ENCODE results near the gene FAM200C.
"Not testable (repeated sequence)": the region's sequence is repeated elsewhere in the genome, so short reads cannot be mapped to it uniquely, and the experiment has no call there.

The FAM200C gene

DNA sequence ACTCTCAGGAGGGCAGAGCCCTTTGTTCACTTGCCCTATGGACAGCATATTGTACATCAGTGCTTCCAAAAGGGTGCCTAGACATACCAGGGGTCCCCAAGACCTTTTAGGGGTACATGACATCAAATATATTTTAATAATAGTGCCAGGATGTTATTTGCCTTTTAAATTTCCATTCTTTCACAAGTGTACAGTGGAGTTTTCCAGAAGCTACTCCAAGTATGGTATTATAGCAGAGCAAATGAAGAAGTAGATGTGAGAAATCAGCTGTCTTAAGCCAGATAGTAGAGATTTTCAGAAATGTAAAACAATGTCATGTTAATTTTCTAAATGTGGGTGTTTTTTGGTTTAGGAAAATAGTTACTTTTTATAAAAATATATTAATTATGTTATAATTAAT lies 37.4 kb upstream of the FAM200C start:
- Histone ChIP-seq H3K36me3 (ENCODE audit: insufficient read depth, low read length) (no peaks in the 10 kb centered on the region), H3K27me3 (ENCODE audit: insufficient read depth, low read length) (no peaks in the 10 kb centered on the region), H3K9ac (ENCODE audit: low read depth, low read length) (no peak overlapping the region), H3K27ac (ENCODE audit: low read depth, low read length) (no peak overlapping the region), H3K4me1 (ENCODE audit: insufficient read depth, low read length) (peaks cover 4% of the 10 kb centered on the region; the same call in 1 of the 2 replicates), H3K9me3 (ENCODE audit: insufficient read depth, low read depth, low read length) (no peaks in the 10 kb centered on the region), H3K4me3 (ENCODE audit: low read length) (no peak overlapping the region)

DNA sequence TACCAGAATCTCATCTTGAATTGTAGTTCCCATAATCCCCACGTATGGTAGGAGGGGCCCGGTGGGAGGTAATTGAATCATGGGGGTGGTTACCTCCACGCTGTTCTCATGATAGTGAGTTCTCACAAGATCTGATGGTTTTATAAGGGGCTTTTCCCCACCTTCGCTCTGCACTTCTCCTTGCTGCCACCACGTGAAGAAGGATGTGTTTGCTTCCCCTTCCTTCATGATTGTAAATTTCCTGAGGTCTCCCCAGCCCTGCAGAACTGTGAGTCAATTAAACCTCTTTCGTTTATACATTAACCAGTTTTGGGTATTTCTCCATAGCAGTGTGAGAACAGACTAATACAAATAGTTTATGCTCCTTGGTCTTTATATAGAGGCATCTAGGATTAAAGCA lies 36.8 kb upstream of the FAM200C start:
- not testable (repeated sequence) for H3K27ac ChIP-seq (ENCODE audit: low read depth, low read length); H3K36me3 ChIP-seq (ENCODE audit: insufficient read depth, low read length); H3K4me3 ChIP-seq (ENCODE audit: low read length); H3K4me1 ChIP-seq (ENCODE audit: insufficient read depth, low read length); H3K27me3 ChIP-seq (ENCODE audit: insufficient read depth, low read length); H3K9me3 ChIP-seq (ENCODE audit: insufficient read depth, low read depth, low read length); H3K9ac ChIP-seq (ENCODE audit: low read depth, low read length)
- WGBS, result 80% methylated on average over 6 of the region's 6 CpGs

DNA sequence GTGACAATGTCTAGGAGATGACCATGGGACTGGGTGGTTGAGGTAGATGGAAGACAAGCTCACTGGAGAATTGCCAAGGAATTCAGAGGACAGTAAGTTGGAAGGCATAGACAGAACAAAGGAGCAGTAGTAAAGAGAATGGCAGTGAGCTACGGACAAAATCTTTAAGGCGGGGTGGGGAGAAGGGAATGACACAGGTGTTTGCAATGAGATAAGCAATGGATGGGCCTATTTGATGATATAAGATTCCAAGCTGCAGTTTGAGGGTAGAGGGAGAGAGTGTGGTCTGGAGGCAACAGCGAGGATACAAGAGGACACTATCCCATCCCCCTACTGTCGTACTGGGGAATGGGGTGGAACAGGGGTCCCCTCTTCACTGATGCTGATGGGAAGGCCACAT lies 36.2 kb upstream of the FAM200C start:
- Histone ChIP-seq H3K4me3 (ENCODE audit: low read length) (no peak overlapping the region), H3K27me3 (ENCODE audit: insufficient read depth, low read length) (no peaks in the 10 kb centered on the region), H3K9me3 (ENCODE audit: insufficient read depth, low read depth, low read length) (no peaks in the 10 kb centered on the region), H3K36me3 (ENCODE audit: insufficient read depth, low read length) (no peaks in the 10 kb centered on the region), H3K4me1 (ENCODE audit: insufficient read depth, low read length) (peaks cover 4% of the 10 kb centered on the region; the same call in 1 of the 2 replicates), H3K27ac (ENCODE audit: low read depth, low read length) (no peak overlapping the region), H3K9ac (ENCODE audit: low read depth, low read length) (no peak overlapping the region)
- 94% methylated on average over 4 of the region's 4 CpGs for WGBS

DNA sequence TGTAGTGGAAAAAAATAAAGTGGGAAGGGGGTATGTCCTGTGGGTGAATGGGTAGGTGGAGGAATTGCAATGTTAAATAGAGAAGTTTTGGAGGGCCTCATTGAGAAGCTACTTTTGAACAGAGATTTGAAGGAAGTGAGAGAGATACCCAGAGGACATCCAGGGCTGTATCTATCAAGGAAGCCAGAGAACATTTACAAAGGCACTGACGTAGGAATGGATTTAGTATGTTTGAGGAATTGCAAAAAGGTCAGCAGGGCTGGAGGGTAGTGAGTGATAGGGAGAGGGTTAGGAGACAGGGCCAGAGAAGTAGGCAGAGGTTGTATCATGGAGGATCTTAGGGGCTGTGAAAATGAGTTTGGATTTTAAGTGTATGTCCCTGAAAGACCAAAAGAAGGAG lies 35.7 kb upstream of the FAM200C start:
- H3K4me1 ChIP-seq (ENCODE audit: insufficient read depth, low read length), result peaks cover 4% of the 10 kb centered on the region; the same call in 1 of the 2 replicates
- H3K9ac ChIP-seq (ENCODE audit: low read depth, low read length), result no peak overlapping the region
- 88% methylated on average over 1 of the region's 1 CpG for WGBS
- no peaks in the 10 kb centered on the region for H3K9me3 ChIP-seq (ENCODE audit: insufficient read depth, low read depth, low read length)
- H3K27me3 ChIP-seq (ENCODE audit: insufficient read depth, low read length), result no peaks in the 10 kb centered on the region
- H3K27ac ChIP-seq (ENCODE audit: low read depth, low read length), result no peak overlapping the region
- no peaks in the 10 kb centered on the region for H3K36me3 ChIP-seq (ENCODE audit: insufficient read depth, low read length)
- no peak overlapping the region for H3K4me3 ChIP-seq (ENCODE audit: low read length)

DNA sequence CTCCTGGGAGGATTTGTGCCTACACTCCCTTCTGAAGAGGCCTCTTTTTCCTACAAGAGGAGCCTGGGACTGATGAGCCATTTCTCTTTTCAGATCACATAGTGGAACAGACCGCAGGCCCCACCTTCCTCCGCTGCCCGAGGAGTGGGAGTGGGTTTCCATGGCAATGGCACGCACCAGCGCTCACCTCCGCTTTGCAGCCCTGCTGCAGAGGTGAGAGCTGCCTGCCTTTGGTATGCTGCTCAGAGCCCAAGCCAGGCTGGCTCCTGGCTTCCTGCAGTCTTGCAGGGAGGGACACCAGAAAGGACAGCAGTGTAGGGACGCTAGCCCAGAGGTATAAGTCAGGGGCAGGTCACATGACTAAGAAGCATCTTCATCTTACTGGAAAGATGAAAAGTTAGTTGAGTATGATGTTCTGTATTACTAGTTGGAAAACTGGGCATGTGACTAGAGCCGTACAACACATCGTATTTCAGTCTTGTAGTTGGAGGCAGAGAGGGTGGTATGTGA lies 34.2 kb upstream of the FAM200C start:
- no peak overlapping the region for H3K27ac ChIP-seq (ENCODE audit: low read depth, low read length)
- peaks cover 4% of the 10 kb centered on the region; the same call in 1 of the 2 replicates for H3K4me1 ChIP-seq (ENCODE audit: insufficient read depth, low read length)
- no peak overlapping the region for H3K9ac ChIP-seq (ENCODE audit: low read depth, low read length)
- H3K9me3 ChIP-seq (ENCODE audit: insufficient read depth, low read depth, low read length), result no peaks in the 10 kb centered on the region
- no peaks in the 10 kb centered on the region for H3K27me3 ChIP-seq (ENCODE audit: insufficient read depth, low read length)
- 73% methylated on average over 9 of the region's 9 CpGs for WGBS
- peaks cover 10% of the 10 kb centered on the region for H3K36me3 ChIP-seq (ENCODE audit: insufficient read depth, low read length)
- H3K4me3 ChIP-seq (ENCODE audit: low read length), result no peak overlapping the region

DNA sequence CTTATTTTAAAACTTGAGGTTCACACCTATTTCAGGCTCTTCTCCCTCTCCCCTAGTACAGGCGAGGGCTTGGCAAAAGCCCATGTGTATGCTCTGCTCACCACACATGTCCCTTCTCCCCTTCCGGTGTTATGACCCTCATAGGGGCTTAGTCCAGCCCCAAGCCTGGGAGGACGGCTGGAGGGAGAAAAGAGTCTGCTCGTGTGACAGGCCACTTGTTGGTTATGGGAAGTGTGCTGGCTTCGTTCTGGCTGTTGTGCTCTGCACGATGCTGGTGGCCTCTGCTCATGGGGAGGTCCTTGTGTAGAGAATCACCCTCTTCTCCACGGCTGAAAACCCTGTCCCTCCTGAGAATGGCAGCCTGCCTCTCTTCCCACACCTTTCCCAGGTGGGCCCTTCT lies 32.9 kb upstream of the FAM200C start:
- no peak overlapping the region for H3K9ac ChIP-seq (ENCODE audit: low read depth, low read length)
- no peak overlapping the region for H3K4me3 ChIP-seq (ENCODE audit: low read length)
- H3K36me3 ChIP-seq (ENCODE audit: insufficient read depth, low read length), result peaks cover 23% of the 10 kb centered on the region
- no peaks in the 10 kb centered on the region for H3K27me3 ChIP-seq (ENCODE audit: insufficient read depth, low read length)
- no peak overlapping the region for H3K27ac ChIP-seq (ENCODE audit: low read depth, low read length)
- H3K4me1 ChIP-seq (ENCODE audit: insufficient read depth, low read length), result peaks cover 4% of the 10 kb centered on the region; the same call in 1 of the 2 replicates
- WGBS, result 90% methylated on average over 7 of the region's 7 CpGs
- H3K9me3 ChIP-seq (ENCODE audit: insufficient read depth, low read depth, low read length), result no peaks in the 10 kb centered on the region

DNA sequence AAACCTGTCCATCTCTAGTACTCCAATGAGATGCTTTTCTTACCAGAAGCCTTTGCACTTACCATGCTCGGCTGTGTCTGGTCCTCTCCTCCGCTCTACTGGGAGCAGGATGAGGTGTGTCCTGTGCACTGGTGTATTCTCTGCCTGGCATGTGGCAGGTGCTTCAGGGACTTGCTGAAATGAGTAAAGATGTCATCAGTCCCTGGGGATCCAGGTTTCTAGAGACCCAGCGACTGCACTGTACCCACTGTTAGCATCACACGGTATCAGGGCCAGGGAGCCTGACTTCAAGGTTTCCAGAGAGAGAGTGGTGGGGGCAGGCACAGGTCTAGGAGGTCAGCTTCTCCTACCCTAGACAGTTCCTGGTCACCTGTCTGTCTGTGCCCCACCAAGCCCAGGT lies 32.3 kb upstream of the FAM200C start:
- Histone ChIP-seq H3K27me3 (ENCODE audit: insufficient read depth, low read length) (no peaks in the 10 kb centered on the region), H3K9me3 (ENCODE audit: insufficient read depth, low read depth, low read length) (no peaks in the 10 kb centered on the region), H3K4me3 (ENCODE audit: low read length) (no peak overlapping the region), H3K9ac (ENCODE audit: low read depth, low read length) (no peak overlapping the region), H3K4me1 (ENCODE audit: insufficient read depth, low read length) (peaks cover 4% of the 10 kb centered on the region; the same call in 1 of the 2 replicates), H3K27ac (ENCODE audit: low read depth, low read length) (no peak overlapping the region), H3K36me3 (ENCODE audit: insufficient read depth, low read length) (peaks cover 28% of the 10 kb centered on the region)
- WGBS, result 92% methylated on average over 4 of the region's 4 CpGs

DNA sequence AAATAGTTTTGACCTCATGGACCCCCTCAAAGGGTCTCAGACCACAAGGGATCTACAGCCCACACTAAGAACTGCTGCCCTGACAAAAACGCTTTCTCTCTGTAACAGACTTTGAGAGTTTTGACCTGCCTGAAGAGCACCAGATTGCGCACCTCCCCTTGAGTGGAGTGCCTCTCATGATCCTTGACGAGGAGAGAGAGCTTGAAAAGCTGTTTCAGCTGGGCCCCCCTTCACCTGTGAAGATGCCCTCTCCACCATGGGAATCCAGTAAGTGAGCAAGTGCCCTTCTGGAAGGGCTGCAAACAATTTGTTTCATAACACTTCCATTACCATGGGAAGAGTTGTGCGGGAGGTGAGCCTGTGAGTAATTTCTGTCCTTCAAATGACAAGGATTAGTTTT lies 27.8 kb upstream of the FAM200C start:
- no peaks in the 10 kb centered on the region for H3K27me3 ChIP-seq (ENCODE audit: insufficient read depth, low read length)
- H3K27ac ChIP-seq (ENCODE audit: low read depth, low read length), result no peak overlapping the region
- peaks cover 12% of the 10 kb centered on the region for H3K4me1 ChIP-seq (ENCODE audit: insufficient read depth, low read length)
- WGBS, result 95% methylated on average over 4 of the region's 4 CpGs
- H3K9me3 ChIP-seq (ENCODE audit: insufficient read depth, low read depth, low read length), result no peaks in the 10 kb centered on the region
- peaks cover 74% of the 10 kb centered on the region for H3K36me3 ChIP-seq (ENCODE audit: insufficient read depth, low read length)
- H3K4me3 ChIP-seq (ENCODE audit: low read length), result no peak overlapping the region
- no peak overlapping the region for H3K9ac ChIP-seq (ENCODE audit: low read depth, low read length)

DNA sequence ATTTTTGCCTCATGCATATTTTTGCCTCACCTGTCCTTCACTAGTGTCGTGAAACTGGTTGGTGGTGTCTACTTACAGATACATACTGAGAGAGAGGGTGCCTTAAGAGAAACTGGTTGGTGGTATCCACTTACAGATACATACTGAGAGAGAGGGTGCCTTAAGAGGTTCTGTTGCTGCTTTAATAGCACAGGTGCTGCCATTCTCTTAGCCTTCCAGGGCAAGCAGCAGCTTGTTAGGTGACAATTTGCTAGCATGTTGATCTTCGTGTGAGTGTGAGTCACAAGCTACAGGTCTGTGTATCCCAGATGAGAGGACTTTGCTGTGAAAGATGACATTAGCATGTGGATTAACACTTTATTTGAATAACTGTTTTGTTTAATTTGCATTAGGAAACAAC lies 23.2 kb upstream of the FAM200C start:
- Histone ChIP-seq H3K9me3 (ENCODE audit: insufficient read depth, low read depth, low read length) (no peaks in the 10 kb centered on the region), H3K4me1 (ENCODE audit: insufficient read depth, low read length) (peaks cover 33% of the 10 kb centered on the region), H3K9ac (ENCODE audit: low read depth, low read length) (no peak overlapping the region), H3K4me3 (ENCODE audit: low read length) (peak overlapping the region; percentile 97), H3K36me3 (ENCODE audit: insufficient read depth, low read length) (peaks cover 58% of the 10 kb centered on the region), H3K27me3 (ENCODE audit: insufficient read depth, low read length) (no peaks in the 10 kb centered on the region), H3K27ac (ENCODE audit: low read depth, low read length) (no peak overlapping the region)
- whole genome bisulfite sequencing, result 53% methylated on average over 2 of the region's 2 CpGs

DNA sequence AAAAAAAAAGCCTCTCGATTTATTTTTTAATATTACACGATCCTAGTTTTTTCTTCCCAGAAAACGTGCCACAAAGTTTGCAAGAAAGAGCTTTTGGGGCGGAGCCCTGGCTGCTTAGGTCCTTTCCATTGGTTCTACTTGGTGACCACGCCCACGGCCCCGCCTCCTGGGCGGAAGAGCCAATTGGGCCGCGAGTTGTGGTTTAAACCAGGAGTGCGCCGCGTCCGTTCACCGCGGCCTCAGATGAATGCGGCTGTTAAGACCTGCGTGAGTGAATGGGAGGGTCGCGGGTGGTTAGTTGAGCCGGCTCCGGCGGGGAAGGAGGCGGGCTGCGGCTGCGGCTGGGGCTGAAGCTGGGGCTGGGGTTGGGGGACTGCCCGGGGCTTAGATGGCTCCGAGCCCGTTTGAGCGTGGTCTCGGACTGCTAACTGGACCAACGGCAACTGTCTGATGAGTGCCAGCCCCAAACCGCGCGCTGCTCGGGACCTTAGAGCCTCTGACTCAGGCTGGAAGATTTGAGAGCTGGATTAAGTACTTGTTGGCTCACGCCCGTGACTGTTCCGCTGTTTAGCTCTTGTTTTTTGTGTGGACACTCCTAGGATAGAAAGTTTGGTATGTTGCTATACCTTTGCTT lies 21.9 kb upstream of the FAM200C start, which contains the start of gene PTTG1:
Gene PTTG1 (plus strand): TSS at position 231 of the 634 bp plus-strand sequence. CDS start 458 bp downstream, outside the sequence.
- no peaks in the 10 kb centered on the region for H3K9me3 ChIP-seq (ENCODE audit: insufficient read depth, low read depth, low read length)
- under 1% methylated on average over 39 of the region's 39 CpGs for WGBS
- H3K27me3 ChIP-seq (ENCODE audit: insufficient read depth, low read length), result no peaks in the 10 kb centered on the region
- peak within 1 kb of the TSS; percentile 73 for H3K9ac ChIP-seq (ENCODE audit: low read depth, low read length)
- peaks cover 45% of the 10 kb centered on the region for H3K36me3 ChIP-seq (ENCODE audit: insufficient read depth, low read length)
- H3K27ac ChIP-seq (ENCODE audit: low read depth, low read length), result peak within 1 kb of the TSS; percentile 24
- H3K4me1 ChIP-seq (ENCODE audit: insufficient read depth, low read length), result peaks cover 34% of the 10 kb centered on the region
- H3K4me3 ChIP-seq (ENCODE audit: low read length), result peak within 1 kb of the TSS; percentile 97

DNA sequence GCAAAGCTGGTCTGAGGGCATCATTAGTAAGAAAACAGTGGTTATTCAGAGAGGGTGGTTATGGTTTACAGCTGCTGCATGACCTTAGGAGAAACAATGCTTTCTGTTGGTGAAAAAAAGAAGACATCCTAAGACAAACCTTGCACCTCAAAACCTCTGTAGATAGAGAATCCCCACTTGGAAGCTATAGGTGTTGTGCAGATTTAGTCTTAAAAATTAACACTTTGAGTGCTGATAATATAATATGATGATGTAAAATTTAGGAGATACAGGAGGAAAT lies 20.4 kb upstream of the FAM200C start:
- H3K27ac ChIP-seq (ENCODE audit: low read depth, low read length), result no peak overlapping the region
- peak overlapping the region; percentile 79; the same call in 1 of the 2 replicates for H3K4me3 ChIP-seq (ENCODE audit: low read length)
- peaks cover 34% of the 10 kb centered on the region for H3K4me1 ChIP-seq (ENCODE audit: insufficient read depth, low read length)
- H3K9ac ChIP-seq (ENCODE audit: low read depth, low read length), result no peak overlapping the region
- no peaks in the 10 kb centered on the region for H3K9me3 ChIP-seq (ENCODE audit: insufficient read depth, low read depth, low read length)
- peaks cover 30% of the 10 kb centered on the region for H3K36me3 ChIP-seq (ENCODE audit: insufficient read depth, low read length)
- no peaks in the 10 kb centered on the region for H3K27me3 ChIP-seq (ENCODE audit: insufficient read depth, low read length)

Data from HUES64 (cell line).